A673 (cell line): ENCODE measurements around the gene WNT16. TPM values are rescaled to one million over a fixed set of nuclear protein-coding genes. Genes with fewer than 3 reads are reported as not detected.

Experiments used
- BruUV-seq: library from RNA; stranded (reverse); fragments of 400-500 nt; replicated peaks from 2 replicates; lab custom pipeline; 2021; lab: Mats Ljungman, UMichigan
- CTCF ChIA-PET: fragments of 300-600 bp; sonication (Branson Sonifier 250); formaldehyde crosslinking; loops from one replicate; lab custom pipeline; 2022; ENCODE audit warnings: antibody characterized with exemption; lab: Charles Lee
- POLR2A ChIA-PET: fragments of 300-600 bp; sonication (Branson Sonifier 250); formaldehyde crosslinking; loops from one replicate; lab custom pipeline; 2022; ENCODE audit warnings: antibody characterized with exemption; ENCODE audit not compliant: low non-redundant PET; lab: Charles Lee
- DNase-seq: peaks from one replicate; pipeline ENCODE4 v3.0.0-alpha.2; 2015; ENCODE audit warnings: low spot score
- H3K27ac ChIP-seq: fragments of 200-600 bp; sonication (generic); 2 replicates; pipeline ENCODE4 v1.5.1; 2016; ENCODE audit warnings: mixed run types, low read depth, mild to moderate bottlenecking, mixed read lengths, antibody characterized with exemption, low read length; ENCODE audit not compliant: poor library complexity, severe bottlenecking
- H3K27me3 ChIP-seq: fragments of 200-600 bp; sonication (generic); replicated peaks from 2 replicates; pipeline ENCODE4 v1.6.1; 2017; ENCODE audit warnings: mixed run types, low read depth, mild to moderate bottlenecking, mixed read lengths, antibody characterized with exemption, low read length; ENCODE audit not compliant: insufficient read depth, poor library complexity
- H3K36me3 ChIP-seq: fragments of 200-600 bp; sonication (generic); 2 replicates; pipeline ENCODE4 v1.6.1; 2016; ENCODE audit warnings: mixed run types, mild to moderate bottlenecking, mixed read lengths, antibody characterized with exemption, low read length; ENCODE audit not compliant: insufficient read depth, poor library complexity, severe bottlenecking
- H3K4me1 ChIP-seq: fragments of 200-600 bp; sonication (generic); 2 replicates; pipeline ENCODE4 v1.6.1; 2017; ENCODE audit warnings: mixed run types, mild to moderate bottlenecking, mixed read lengths, antibody characterized with exemption, low read length; ENCODE audit not compliant: insufficient read depth, poor library complexity, severe bottlenecking
- H3K4me3 ChIP-seq: fragments of 200-600 bp; sonication (generic); 2 replicates; pipeline ENCODE4 v1.5.1; 2016; ENCODE audit warnings: low read depth, mixed run types, mild to moderate bottlenecking, mixed read lengths, low read length; ENCODE audit not compliant: poor library complexity, severe bottlenecking
- H3K9me3 ChIP-seq: fragments of 200-600 bp; sonication (generic); 2 replicates; pipeline ENCODE4 v1.6.1; 2016; ENCODE audit warnings: mixed run types, low read depth, mild to moderate bottlenecking, mixed read lengths, antibody characterized with exemption, low read length; ENCODE audit not compliant: poor library complexity, severe bottlenecking
- EZH2 ChIP-seq: fragments of 200-600 bp; sonication (generic); IDR thresholded peaks from 2 replicates; pipeline ENCODE4 v1.6.1; 2017; ENCODE audit warnings: borderline replicate concordance, low read depth, mild to moderate bottlenecking, mixed read lengths, antibody characterized with exemption, low read length; ENCODE audit not compliant: poor library complexity, severe bottlenecking
- intact Hi-C: fragments of 100-400 bp; cut with micrococcal nuclease; formaldehyde crosslinking; loops from one replicate; pipeline ENCODE4 v1.10.0; 2022; ENCODE audit not compliant: unreplicated experiment
- total RNA-seq: library from RNA; stranded (reverse); gene quantifications from 2 replicates; pipeline ENCODE4 v1.2.3, GENCODE V29; 2021
- TF ChIP-seq, protein P1 (sequence below): fragments of 300-800, 200-600 bp; sonication (generic); conservative IDR thresholded peaks from 2 replicates; pipeline ENCODE4 v1.5.1; 2017; ENCODE audit warnings: low read depth, mild to moderate bottlenecking, antibody characterized with exemption, low read length, moderate library complexity, mixed read lengths

WNT16 gene
- total RNA-seq, 1 experiment from 2014 or later, result not detected

DNA sequence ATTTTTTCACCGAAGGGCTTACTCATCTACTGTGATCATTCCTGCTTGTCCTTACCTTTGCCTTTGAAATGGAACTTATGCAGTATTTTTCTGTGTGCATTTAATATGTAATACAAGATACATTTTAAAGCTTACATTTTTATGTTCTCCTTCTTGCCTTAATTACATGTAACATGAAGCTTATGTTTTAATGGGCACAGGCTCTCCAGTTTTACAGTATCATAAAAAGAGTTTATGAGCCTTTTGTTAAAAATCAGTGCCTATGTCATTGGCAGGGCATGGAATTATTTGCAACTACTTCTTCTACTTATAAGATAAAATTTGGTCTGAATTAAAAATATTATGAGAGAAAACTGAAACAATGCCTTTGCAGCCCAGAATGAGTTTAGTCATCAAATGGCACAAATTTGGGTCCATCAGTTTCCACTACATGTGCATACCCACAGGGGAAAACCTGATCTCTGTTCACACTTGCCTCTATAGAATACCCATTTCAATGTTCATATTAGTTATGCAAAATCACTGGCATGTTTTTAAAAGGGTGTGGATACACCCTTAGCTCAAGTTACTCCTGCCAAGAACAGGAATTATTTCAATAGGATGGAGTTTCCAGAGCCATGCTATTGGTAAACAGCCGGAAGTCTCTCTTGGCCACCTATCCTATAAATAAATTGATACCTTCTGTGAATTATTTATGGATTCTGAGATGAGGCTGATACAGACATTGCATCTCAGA lies 27.9 kb upstream of the WNT16 start:
- intact Hi-C loops, result no loop called here
- no peaks in the 10 kb centered on the region for H3K4me1 ChIP-seq
- no peaks in the 10 kb centered on the region for H3K9me3 ChIP-seq
- DNase-seq, result no peak
- H3K27ac ChIP-seq, result no peak overlapping the region
- BruUV-seq, result no TSS peak
- no peaks in the 10 kb centered on the region for H3K27me3 ChIP-seq
- H3K36me3 ChIP-seq, result no peaks in the 10 kb centered on the region
- POLR2A ChIA-PET, result interaction anchor here (0.6 kb wide), 1 partner anchor 593 kb away, joined by 4 read pairs; no protein-coding TSS in a partner anchor
- TF ChIP-seq, protein P1, sequence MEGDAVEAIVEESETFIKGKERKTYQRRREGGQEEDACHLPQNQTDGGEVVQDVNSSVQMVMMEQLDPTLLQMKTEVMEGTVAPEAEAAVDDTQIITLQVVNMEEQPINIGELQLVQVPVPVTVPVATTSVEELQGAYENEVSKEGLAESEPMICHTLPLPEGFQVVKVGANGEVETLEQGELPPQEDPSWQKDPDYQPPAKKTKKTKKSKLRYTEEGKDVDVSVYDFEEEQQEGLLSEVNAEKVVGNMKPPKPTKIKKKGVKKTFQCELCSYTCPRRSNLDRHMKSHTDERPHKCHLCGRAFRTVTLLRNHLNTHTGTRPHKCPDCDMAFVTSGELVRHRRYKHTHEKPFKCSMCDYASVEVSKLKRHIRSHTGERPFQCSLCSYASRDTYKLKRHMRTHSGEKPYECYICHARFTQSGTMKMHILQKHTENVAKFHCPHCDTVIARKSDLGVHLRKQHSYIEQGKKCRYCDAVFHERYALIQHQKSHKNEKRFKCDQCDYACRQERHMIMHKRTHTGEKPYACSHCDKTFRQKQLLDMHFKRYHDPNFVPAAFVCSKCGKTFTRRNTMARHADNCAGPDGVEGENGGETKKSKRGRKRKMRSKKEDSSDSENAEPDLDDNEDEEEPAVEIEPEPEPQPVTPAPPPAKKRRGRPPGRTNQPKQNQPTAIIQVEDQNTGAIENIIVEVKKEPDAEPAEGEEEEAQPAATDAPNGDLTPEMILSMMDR, result no peak
- TF ChIP-seq EZH2, result no peak
- H3K4me3 ChIP-seq, result no peak overlapping the region
- CTCF ChIA-PET, result no interaction called here

DNA sequence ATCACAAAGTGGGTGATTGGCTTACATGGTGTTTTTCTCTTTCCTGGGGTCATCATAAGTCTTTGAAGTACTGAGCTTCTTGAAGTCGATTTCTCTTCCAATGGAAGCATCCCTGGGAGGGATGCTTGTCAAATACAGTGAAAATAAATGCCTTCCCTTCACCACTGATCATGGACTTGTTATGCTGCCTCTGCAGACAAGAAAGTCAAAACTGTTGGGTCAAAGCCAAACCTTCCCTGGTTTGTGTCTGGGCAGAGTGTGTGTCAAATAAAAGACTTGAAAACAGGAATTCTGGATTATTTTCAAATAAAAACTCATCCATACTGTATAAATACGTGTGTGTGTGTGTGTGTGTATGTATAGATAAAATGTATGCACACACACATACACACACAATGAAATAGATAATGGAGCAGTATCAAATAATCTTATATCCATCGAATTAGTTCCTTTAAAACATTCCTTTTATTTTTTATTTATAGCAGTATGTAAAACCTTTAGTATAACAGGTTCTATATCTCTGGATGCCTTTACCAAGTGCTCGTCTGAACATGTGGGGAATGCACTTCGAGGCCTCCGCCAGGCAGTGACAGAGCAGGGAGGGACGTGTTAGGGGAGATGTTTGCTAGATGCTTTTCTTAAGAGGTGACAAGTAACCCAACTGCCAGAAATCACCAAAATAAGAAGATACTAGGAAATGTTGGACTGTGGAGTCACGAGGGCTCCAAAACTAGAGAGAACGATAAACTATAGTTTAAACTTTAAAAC lies 27.2 kb upstream of the WNT16 start:
- no peak for DNase-seq

DNA sequence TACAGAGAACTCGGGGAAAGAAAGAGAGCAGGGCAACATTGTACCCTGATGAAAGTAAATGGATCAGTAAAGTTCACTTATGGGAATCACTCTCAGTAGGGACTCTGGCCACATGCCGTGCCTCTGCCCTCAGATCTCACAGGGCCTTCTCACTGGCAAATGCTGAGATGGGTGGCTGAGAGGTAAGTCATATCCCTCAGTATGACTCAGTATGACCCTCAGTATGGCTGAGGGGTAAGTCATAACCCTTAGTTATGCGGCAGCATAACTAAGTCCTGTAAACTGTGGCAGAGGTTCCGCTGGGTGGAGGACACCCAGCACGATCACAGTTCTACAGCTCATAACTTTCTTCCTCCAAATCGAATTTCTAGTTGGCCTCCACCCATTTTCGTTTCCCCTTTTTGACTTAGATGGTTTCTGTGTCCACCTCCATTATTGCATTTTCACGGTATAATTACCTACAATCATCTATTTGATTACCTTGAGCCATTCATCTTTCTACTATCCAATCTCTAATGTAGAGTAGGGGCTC lies 26.5 kb upstream of the WNT16 start:
- CTCF ChIA-PET, result no interaction called here
- Histone ChIP-seq H3K36me3 (no peaks in the 10 kb centered on the region), H3K9me3 (no peaks in the 10 kb centered on the region), H3K27ac (no peak overlapping the region), H3K27me3 (no peaks in the 10 kb centered on the region), H3K4me1 (no peaks in the 10 kb centered on the region), H3K4me3 (no peak overlapping the region)
- DNase-seq, result no peak
- no TSS peak for BruUV-seq
- intact Hi-C loops, result no loop called here
- POLR2A ChIA-PET, result no interaction called here
- TF ChIP-seq, protein P1, result no peak
- no peak for TF ChIP-seq EZH2

More for the DNA sequence above, 27.2 kb upstream of the WNT16 start:
- Histone ChIP-seq H3K27ac (no peak overlapping the region), H3K9me3 (no peaks in the 10 kb centered on the region), H3K4me3 (no peak overlapping the region), H3K4me1 (no peaks in the 10 kb centered on the region), H3K36me3 (no peaks in the 10 kb centered on the region), H3K27me3 (no peaks in the 10 kb centered on the region)
- intact Hi-C loops, result no loop called here
- BruUV-seq, result no TSS peak
- TF ChIP-seq, protein P1, result no peak
- no peak for TF ChIP-seq EZH2
- ChIA-PET POLR2A (no interaction called here), CTCF (no interaction called here)
